DND-41 (cell line): ENCODE results near the gene IAH1.

Source experiments
- EZH2 ChIP-seq: IDR thresholded peaks from 3 replicates; pipeline ENCODE4 v1.6.1; 2012; ENCODE audit warnings: borderline replicate concordance, low read depth, mild to moderate bottlenecking, moderate library complexity, low read length, inconsistent platforms; ENCODE audit not compliant: severe bottlenecking
- TF ChIP-seq, protein P1 (sequence below): IDR thresholded peaks from 2 replicates; pipeline ENCODE4 v1.5.1; 2012; ENCODE audit warnings: borderline replicate concordance, low read length, moderate library complexity, mild to moderate bottlenecking; ENCODE audit not compliant: poor library complexity, severe bottlenecking; ENCODE audit errors: extremely low read depth

DNA sequence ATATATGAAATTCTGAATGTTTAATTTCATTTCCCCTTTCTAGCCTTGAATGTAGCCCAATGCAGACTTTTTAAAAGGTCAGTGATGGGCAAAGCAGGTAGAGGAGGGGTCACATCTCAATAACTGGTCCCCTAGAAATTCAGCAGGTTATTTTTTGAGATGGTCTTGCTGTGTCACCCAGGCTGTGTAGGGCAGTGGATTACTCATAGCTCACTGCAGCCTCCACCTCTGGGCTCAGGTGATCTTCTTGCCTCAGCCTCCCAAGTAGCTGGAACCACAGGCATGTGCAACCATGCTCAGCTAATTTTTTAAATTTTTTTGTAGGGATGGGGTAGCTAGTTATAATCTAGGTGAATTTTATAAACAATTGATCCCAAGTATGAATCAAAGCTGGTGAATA lies 8.8 kb downstream of the IAH1 start:
- TF ChIP-seq, protein P1, sequence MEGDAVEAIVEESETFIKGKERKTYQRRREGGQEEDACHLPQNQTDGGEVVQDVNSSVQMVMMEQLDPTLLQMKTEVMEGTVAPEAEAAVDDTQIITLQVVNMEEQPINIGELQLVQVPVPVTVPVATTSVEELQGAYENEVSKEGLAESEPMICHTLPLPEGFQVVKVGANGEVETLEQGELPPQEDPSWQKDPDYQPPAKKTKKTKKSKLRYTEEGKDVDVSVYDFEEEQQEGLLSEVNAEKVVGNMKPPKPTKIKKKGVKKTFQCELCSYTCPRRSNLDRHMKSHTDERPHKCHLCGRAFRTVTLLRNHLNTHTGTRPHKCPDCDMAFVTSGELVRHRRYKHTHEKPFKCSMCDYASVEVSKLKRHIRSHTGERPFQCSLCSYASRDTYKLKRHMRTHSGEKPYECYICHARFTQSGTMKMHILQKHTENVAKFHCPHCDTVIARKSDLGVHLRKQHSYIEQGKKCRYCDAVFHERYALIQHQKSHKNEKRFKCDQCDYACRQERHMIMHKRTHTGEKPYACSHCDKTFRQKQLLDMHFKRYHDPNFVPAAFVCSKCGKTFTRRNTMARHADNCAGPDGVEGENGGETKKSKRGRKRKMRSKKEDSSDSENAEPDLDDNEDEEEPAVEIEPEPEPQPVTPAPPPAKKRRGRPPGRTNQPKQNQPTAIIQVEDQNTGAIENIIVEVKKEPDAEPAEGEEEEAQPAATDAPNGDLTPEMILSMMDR: no peak
- no peak for TF ChIP-seq EZH2
